SK-N-SH (cell line): Measurements from ENCODE around the gene ELMO1. TPM values are rescaled to one million over a fixed set of nuclear protein-coding genes. Genes with fewer than 3 reads are reported as not detected.

Experiments used
- CTCF ChIA-PET: fragments of 300-600, 350-600 bp; formaldehyde crosslinking; extraction: SDS; loops from one replicate; lab custom pipeline; 2021; lab: Yijun Ruan, JAX
- POLR2A ChIA-PET: fragments of 350-600 bp; sonication (Branson Sonifier 250); formaldehyde crosslinking; extraction: SDS; loops from one replicate; lab custom pipeline; 2020; ENCODE audit warnings: antibody characterized with exemption, inconsistent platforms; lab: Yijun Ruan, JAX
- DNase-seq: peaks from one replicate; pipeline ENCODE4 v3.0.0; 2012
- H2AFZ ChIP-seq: fragments of 200-600 bp; sonication (generic); 2 replicates; pipeline ENCODE4 v1.8.1; 2016; ENCODE audit warnings: antibody characterized with exemption, mild to moderate bottlenecking, low read depth
- H3F3A ChIP-seq: fragments of 200-600 bp; sonication (generic); replicated peaks from 2 replicates; pipeline ENCODE3; 2016; ENCODE audit warnings: antibody characterized with exemption, mild to moderate bottlenecking; ENCODE audit not compliant: insufficient read depth
- H3K27ac ChIP-seq, 2 experiments: fragments of 200-500 bp in 1 of 2; fragments of 200-600 bp in 1 of 2; sonication (Bioruptor generic) in 1 of 2; sonication (generic), shearing (Covaris generic) in 1 of 2; 2 replicates each; pipeline versions ENCODE4 v1.5.1 to v1.6.1; 2014 to 2016; ENCODE audit warnings: low read depth in 2 of 2, inconsistent platforms in 1 of 2, low read length in 1 of 2, mild to moderate bottlenecking in 1 of 2, mixed read lengths in 1 of 2
- H3K27me3 ChIP-seq: fragments of 200-600 bp; sonication (generic), shearing (Covaris generic); 2 replicates; pipeline ENCODE4 v1.6.1; 2016; ENCODE audit warnings: mixed run types; ENCODE audit not compliant: insufficient read depth
- H3K36me3 ChIP-seq, 2 experiments: fragments of 200-500 bp in 1 of 2; fragments of 200-600 bp in 1 of 2; sonication (Bioruptor generic) in 1 of 2; sonication (generic) in 1 of 2; replicated peaks in 1 of 2; 2 replicates each; pipeline versions ENCODE3 to v1.5.1; 2014 to 2016; ENCODE audit warnings: low read length in 1 of 2, mild to moderate bottlenecking in 1 of 2; ENCODE audit not compliant: insufficient read depth in 2 of 2, control insufficient read depth in 1 of 2
- H3K4me1 ChIP-seq, 2 experiments: fragments of 200-500 bp in 1 of 2; fragments of 200-600 bp in 1 of 2; sonication (Bioruptor generic) in 1 of 2; sonication (generic), shearing (Covaris generic) in 1 of 2; 2 replicates each; pipeline versions ENCODE4 v1.5.1 to v1.6.1; 2014 to 2016; ENCODE audit warnings: low read depth in 1 of 2, low read length in 1 of 2, mixed run types in 1 of 2; ENCODE audit not compliant: insufficient read depth in 2 of 2, control insufficient read depth in 1 of 2
- H3K4me2 ChIP-seq: fragments of 200-600 bp; sonication (generic), shearing (Covaris generic); 2 replicates; pipeline ENCODE4 v1.6.1; 2017; ENCODE audit warnings: mixed run types
- H3K4me3 ChIP-seq, 2 experiments: fragments of 200-500 bp in 1 of 2; fragments of 200-600 bp in 1 of 2; sonication (Bioruptor generic) in 1 of 2; sonication (generic), shearing (Covaris generic) in 1 of 2; 2 replicates each; pipeline versions ENCODE4 v1.5.1 to v1.8.1; 2014 to 2016; ENCODE audit warnings: low read depth in 2 of 2, inconsistent platforms in 1 of 2, low read length in 1 of 2, mild to moderate bottlenecking in 1 of 2, mixed read lengths in 1 of 2, moderate library complexity in 1 of 2
- H3K79me2 ChIP-seq: fragments of 200-600 bp; sonication (generic); 2 replicates; pipeline ENCODE4 v1.8.1; 2017; ENCODE audit warnings: mild to moderate bottlenecking; ENCODE audit not compliant: insufficient read depth
- H3K9ac ChIP-seq: fragments of 200-600 bp; sonication (generic); 2 replicates; pipeline ENCODE4 v1.6.1; 2017; ENCODE audit warnings: mixed run types
- H3K9me2 ChIP-seq: fragments of 200-600 bp; sonication (generic); 2 replicates; pipeline ENCODE4 v1.6.1; 2017; ENCODE audit warnings: mixed run types
- H3K9me3 ChIP-seq: fragments of 200-600 bp; sonication (generic); 2 replicates; pipeline ENCODE4 v1.6.1; 2017; ENCODE audit warnings: mixed run types, mild to moderate bottlenecking, moderate library complexity
- H4K20me1 ChIP-seq: fragments of 200-600 bp; sonication (generic); 2 replicates; pipeline ENCODE4 v1.6.1; 2017; ENCODE audit warnings: mild to moderate bottlenecking, mixed run types; ENCODE audit not compliant: insufficient read depth
- CHD2 ChIP-seq: fragments of 150-350 bp; IDR thresholded peaks from 2 replicates; pipeline ENCODE4 v1.6.1; 2018; ENCODE audit warnings: low read length; ENCODE audit not compliant: partially characterized antibody
- EP300 ChIP-seq, 2 experiments: IDR thresholded peaks; 2 replicates each; pipeline versions ENCODE4 v1.4.0 to v1.6.1; 2012; ENCODE audit warnings: borderline replicate concordance in 1 of 2, low read depth in 1 of 2, low read length in 1 of 2
- EZH2phosphoT487 ChIP-seq: fragments of 200-600 bp; sonication (generic); IDR thresholded peaks from 2 replicates; pipeline ENCODE4 v1.6.1; 2017; ENCODE audit warnings: low read depth, mixed run types, mild to moderate bottlenecking, antibody characterized with exemption, moderate library complexity, borderline replicate concordance
- FOSL2 ChIP-seq: IDR thresholded peaks from 2 replicates; pipeline ENCODE4 v1.4.0; 2012; ENCODE audit warnings: low read depth, mild to moderate bottlenecking, moderate library complexity, borderline replicate concordance
- FOXJ3 ChIP-seq: sonication (generic); formaldehyde crosslinking; IDR thresholded peaks from 2 replicates; pipeline ENCODE4 v1.5.1; 2020; ENCODE audit warnings: mild to moderate bottlenecking, missing genetic modification reagents
- FOXM1 ChIP-seq: IDR thresholded peaks from 2 replicates; pipeline ENCODE4 v1.4.0; 2012; ENCODE audit warnings: low read depth, mild to moderate bottlenecking
- GATA2 ChIP-seq: sonication (generic); formaldehyde crosslinking; IDR thresholded peaks from 2 replicates; pipeline ENCODE4 v1.5.0; 2020; ENCODE audit warnings: mild to moderate bottlenecking, missing genetic modification reagents
- MAX ChIP-seq: IDR thresholded peaks from 2 replicates; pipeline ENCODE4 v1.4.0; 2012; ENCODE audit warnings: low read depth
- MEF2A ChIP-seq: IDR thresholded peaks from 2 replicates; pipeline ENCODE4 v1.4.0; 2012; ENCODE audit warnings: low read depth, borderline replicate concordance
- MXI1 ChIP-seq: IDR thresholded peaks from 2 replicates; pipeline ENCODE4 v1.6.1; 2012; ENCODE audit warnings: mild to moderate bottlenecking, low read depth, low read length, improper control_type of control experiment
- NFIC ChIP-seq: IDR thresholded peaks from 2 replicates; pipeline ENCODE4 v1.4.0; 2012; ENCODE audit warnings: borderline replicate concordance
- NRF1 ChIP-seq: IDR thresholded peaks from 2 replicates; pipeline ENCODE4 v1.6.1; 2012; ENCODE audit warnings: low read depth, mild to moderate bottlenecking, low read length
- PBX3 ChIP-seq: IDR thresholded peaks from 2 replicates; pipeline ENCODE4; 2012
- REST ChIP-seq: IDR thresholded peaks from 2 replicates; pipeline ENCODE4 v1.6.1; 2012; ENCODE audit warnings: mild to moderate bottlenecking, low read depth, low read length, moderate library complexity
- RFX5 ChIP-seq: IDR thresholded peaks from 2 replicates; pipeline ENCODE4 v1.6.1; 2012; ENCODE audit warnings: mild to moderate bottlenecking, improper control_type of control experiment, low read length
- SIN3A ChIP-seq: IDR thresholded peaks from 2 replicates; pipeline ENCODE4 v1.6.1; 2012; ENCODE audit warnings: low read depth, mild to moderate bottlenecking, low read length, moderate library complexity, borderline replicate concordance
- SMC3 ChIP-seq: IDR thresholded peaks from 2 replicates; pipeline ENCODE4 v1.6.1; 2012; ENCODE audit warnings: low read depth, low read length, improper control_type of control experiment
- TCF12 ChIP-seq: IDR thresholded peaks from 2 replicates; pipeline ENCODE4 v1.4.0; 2012
- TEAD4 ChIP-seq: IDR thresholded peaks from 2 replicates; pipeline ENCODE4 v1.4.0; 2012; ENCODE audit warnings: mild to moderate bottlenecking, borderline replicate concordance; ENCODE audit not compliant: insufficient read depth
- YY1 ChIP-seq: IDR thresholded peaks from 2 replicates; pipeline ENCODE4 v1.4.0; 2012; ENCODE audit warnings: low read depth, mild to moderate bottlenecking
- ZBTB33 ChIP-seq: IDR thresholded peaks from 2 replicates; pipeline ENCODE4 v1.4.0; 2012; ENCODE audit warnings: low read depth, borderline replicate concordance
- WGBS: methylation state at CpG from one replicate; pipeline ENCODE4 v1.1.6; 2017; ENCODE audit warnings: low lambda C conversion rate; 5-methylcytosine and 5-hydroxymethylcytosine counted together
- polyA plus RNA-seq, 3 experiments: library from polyadenylated mRNA; depleted of rRNA; stranded (reverse); fragments of >200 nt; gene quantifications; 2 replicates each; pipeline ENCODE4 v1.2.3, GENCODE V29; 2012

Gene ELMO1
- polyA plus RNA-seq, 1 of the 3 experiments (the other 2 are of a cell fraction) = 0.64 TPM

- H3K4me3 ChIP-seq = no peak overlapping the region
- no peaks in the 10 kb centered on the region for H3K36me3 ChIP-seq
- H3K27me3 ChIP-seq = no peaks in the 10 kb centered on the region
- H3K4me1 ChIP-seq = no peaks in the 10 kb centered on the region
- no peak overlapping the region for H3K27ac ChIP-seq
- TF ChIP-seq YY1 (no peak), TEAD4 (no peak), EP300 (IDR thresholded peaks at IDR 0.05; ENCODE audit: borderline replicate concordance in 1 of 2, low read depth in 1 of 2, low read length in 1 of 2) (no peak), NFIC (no peak), GATA2 (no peak), MEF2A (no peak), TCF12 (no peak), MXI1 (no peak), PBX3 (no peak), MAX (no peak), NRF1 (no peak), CHD2 (no peak)
- no peaks in the 10 kb centered on the region for H3K9me3 ChIP-seq
- POLR2A ChIA-PET = no interaction called here
- no peak overlapping the region for H2AFZ ChIP-seq
- H4K20me1 ChIP-seq = no peaks in the 10 kb centered on the region
- no peak overlapping the region for H3K4me2 ChIP-seq
- CTCF ChIA-PET = interaction anchor here (1.0 to 1.6 kb wide), 3 partner anchors 32 to 163 kb away, joined by 3 to 6 read pairs (median 4); no protein-coding TSS in a partner anchor
- no peak for DNase-seq
- no peaks in the 10 kb centered on the region for H3K9me2 ChIP-seq
- no peaks in the 10 kb centered on the region for H3F3A ChIP-seq
- H3K9ac ChIP-seq = no peak overlapping the region
- no peaks in the 10 kb centered on the region for H3K79me2 ChIP-seq
Observed at GRCh38 chr7:37149773-37150124, 298.9 kb downstream of the ELMO1 start.

- Histone ChIP-seq H3K79me2 (no peaks in the 10 kb centered on the region), H3K27me3 (no peaks in the 10 kb centered on the region), H3K4me3 (no peak overlapping the region), H3K9me3 (no peaks in the 10 kb centered on the region), H3K4me1 (no peaks in the 10 kb centered on the region), H3K27ac (no peak overlapping the region), H3K4me2 (no peak overlapping the region), H3K36me3 (no peaks in the 10 kb centered on the region), H3K9me2 (no peaks in the 10 kb centered on the region), H3K9ac (no peak overlapping the region), H4K20me1 (no peaks in the 10 kb centered on the region), H3F3A (no peaks in the 10 kb centered on the region), H2AFZ (no peak overlapping the region)
- 23% methylated on average over 3 of the region's 3 CpGs for WGBS
- no peak for DNase-seq
- CTCF ChIA-PET = interaction anchor here (0.6 to 1.6 kb wide), 5 partner anchors 33 to 162 kb away, joined by 3 to 6 read pairs (median 3); no protein-coding TSS in a partner anchor
- POLR2A ChIA-PET = no interaction called here
- TF ChIP-seq ZBTB33 (no peak), EZH2phosphoT487 (no peak), FOXM1 (no peak), NRF1 (no peak), SMC3 (no peak), TEAD4 (no peak), EP300 (IDR thresholded peaks at IDR 0.05; ENCODE audit: borderline replicate concordance in 1 of 2, low read depth in 1 of 2, low read length in 1 of 2) (no peak), TCF12 (no peak), RFX5 (no peak), FOSL2 (no peak), FOXJ3 (CRISPR knock-in tag) (no peak), MXI1 (no peak), SIN3A (no peak), REST (no peak), GATA2 (no peak)
Observed at GRCh38 chr7:37149051-37149772, 299.5 kb downstream of the ELMO1 start.
